Fibroblast of pulmonary artery (primary cell): ENCODE results near the gene IQCC.
"Not testable (repeated sequence)": the region's sequence is repeated elsewhere in the genome, so short reads cannot be mapped to it uniquely, and the experiment has no call there.

Experiments used
- DNase-seq: peaks from one replicate; pipeline ENCODE4 v3.0.0-alpha.2; 2010; ENCODE audit warnings: low read depth
- H3K4me3 ChIP-seq: replicated peaks from 2 replicates; pipeline ENCODE4 v1.5.1; 2011; ENCODE audit warnings: low read depth, mild to moderate bottlenecking, control low read depth, low read length, moderate library complexity
- TF ChIP-seq, protein P1 (sequence below): IDR thresholded peaks from 2 replicates; pipeline ENCODE4 v1.5.1; 2011; ENCODE audit warnings: mild to moderate bottlenecking, control low read depth, low read length, inconsistent platforms; ENCODE audit errors: missing control alignments

IQCC gene

DNA sequence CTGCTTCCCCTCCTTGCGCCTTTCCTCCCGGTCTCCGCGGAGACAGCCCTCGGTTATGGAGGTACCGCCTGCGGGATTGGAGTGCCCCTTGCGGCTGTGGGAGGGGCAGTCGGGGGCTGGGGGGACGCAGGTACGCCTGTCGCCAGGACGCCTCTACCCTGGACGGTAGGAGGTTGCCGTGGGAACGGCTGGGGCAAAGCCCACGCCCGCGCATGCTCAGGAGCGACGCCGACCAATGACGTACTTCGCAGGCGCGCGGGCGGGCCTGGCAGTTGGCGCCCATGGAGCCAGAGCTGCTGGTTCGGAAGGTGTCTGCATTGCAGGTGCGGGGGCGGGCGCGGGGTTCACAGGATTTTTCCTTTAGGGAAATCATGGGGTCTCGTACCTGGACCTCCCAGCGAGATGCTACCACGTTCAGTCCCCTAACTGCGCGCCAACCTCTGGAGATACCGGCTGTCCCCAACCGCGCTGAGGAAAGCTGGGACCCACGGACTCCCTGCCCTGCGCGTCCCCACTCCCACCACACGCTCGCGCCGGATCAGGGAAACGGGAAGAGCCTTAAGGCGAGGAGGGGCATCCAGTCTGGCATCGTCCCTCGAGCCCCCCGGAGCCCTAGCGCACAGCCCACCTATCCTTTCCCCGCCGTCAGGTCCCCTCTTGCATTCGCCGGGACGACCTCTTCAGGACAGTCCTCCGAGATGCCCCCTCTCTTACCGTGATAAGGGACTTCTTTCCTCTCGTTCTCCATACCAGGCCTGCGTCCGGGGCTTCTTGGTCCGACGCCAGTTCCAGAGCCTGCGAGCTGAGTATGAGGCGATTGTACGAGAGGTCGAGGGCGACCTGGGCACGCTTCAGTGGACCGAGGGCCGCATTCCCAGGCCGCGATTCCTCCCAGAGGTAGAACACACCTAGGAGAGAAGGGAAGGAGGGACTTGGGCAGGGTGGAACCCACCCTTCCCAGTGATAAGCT is at the start of gene IQCC:
Gene IQCC (plus strand): TSS at position 271 of the 970 bp plus-strand sequence. CDS start 11 bp downstream, at position 282.
- DNase-seq: peak; percentile 80
- TF ChIP-seq, protein P1, sequence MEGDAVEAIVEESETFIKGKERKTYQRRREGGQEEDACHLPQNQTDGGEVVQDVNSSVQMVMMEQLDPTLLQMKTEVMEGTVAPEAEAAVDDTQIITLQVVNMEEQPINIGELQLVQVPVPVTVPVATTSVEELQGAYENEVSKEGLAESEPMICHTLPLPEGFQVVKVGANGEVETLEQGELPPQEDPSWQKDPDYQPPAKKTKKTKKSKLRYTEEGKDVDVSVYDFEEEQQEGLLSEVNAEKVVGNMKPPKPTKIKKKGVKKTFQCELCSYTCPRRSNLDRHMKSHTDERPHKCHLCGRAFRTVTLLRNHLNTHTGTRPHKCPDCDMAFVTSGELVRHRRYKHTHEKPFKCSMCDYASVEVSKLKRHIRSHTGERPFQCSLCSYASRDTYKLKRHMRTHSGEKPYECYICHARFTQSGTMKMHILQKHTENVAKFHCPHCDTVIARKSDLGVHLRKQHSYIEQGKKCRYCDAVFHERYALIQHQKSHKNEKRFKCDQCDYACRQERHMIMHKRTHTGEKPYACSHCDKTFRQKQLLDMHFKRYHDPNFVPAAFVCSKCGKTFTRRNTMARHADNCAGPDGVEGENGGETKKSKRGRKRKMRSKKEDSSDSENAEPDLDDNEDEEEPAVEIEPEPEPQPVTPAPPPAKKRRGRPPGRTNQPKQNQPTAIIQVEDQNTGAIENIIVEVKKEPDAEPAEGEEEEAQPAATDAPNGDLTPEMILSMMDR: no peak
- H3K4me3 ChIP-seq: peak within 1 kb of the TSS; percentile 77

DNA sequence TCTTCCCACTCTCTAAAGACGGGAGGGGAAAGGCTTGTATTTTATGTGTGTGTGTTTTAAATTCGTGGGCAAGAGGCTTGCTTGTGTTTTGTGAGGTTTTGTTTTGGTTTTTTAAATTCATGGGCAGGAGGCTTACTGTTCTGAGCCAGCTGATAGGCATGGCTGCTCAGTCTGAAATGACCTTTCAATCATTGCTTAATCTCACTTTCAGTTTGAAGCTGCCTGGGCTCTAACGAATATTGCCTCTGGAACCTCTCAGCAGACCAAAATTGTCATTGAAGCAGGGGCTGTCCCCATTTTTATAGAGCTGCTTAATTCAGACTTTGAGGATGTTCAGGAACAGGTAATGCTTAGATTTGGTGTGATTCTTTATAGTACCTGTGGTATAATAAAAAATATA is 46.3 kb upstream of the IQCC start:
- no peak for DNase-seq
- no peak overlapping the region for H3K4me3 ChIP-seq

DNA sequence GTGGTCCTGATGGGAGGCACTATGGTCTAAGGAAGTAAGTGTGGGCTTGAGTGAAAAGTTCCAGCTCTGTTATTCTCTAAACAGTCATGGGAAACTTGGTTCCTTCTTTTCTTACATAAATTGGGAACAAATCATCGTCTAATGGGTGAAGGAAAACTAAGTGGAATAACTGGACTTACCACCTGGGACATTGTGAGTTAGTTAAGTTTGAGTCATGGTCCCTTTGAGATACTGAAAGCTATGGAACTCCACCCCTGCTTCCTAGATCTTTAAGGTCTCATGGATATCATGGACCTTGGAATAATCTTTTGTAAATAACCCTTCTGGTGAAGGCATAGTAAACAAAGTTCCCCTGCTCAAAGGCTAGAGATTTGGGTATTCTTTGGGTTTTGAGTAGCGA is 42.1 kb upstream of the IQCC start:
- H3K4me3 ChIP-seq: no peak overlapping the region
- DNase-seq: no peak

More for the DNA sequence above, 46.3 kb upstream of the IQCC start:
- TF ChIP-seq, protein P1: no peak

DNA sequence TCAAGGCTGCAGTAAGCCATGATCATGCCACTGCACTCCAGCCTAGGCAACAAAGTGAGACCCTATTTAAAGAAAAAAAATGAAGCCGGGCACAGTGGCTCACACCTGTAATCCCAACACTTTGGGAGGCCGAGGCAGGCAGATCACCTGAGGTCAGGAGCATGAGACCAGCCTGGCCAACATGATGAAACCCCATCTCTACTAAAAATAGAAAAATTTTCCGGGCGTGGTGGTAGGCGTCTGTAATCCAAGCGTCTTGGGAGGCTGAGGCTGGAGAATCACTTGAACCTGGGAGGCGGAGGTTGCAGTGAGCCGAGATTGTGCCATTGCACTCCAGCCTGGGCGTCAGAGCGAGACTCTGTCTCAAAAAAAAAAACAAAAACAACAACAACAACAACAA is 39.8 kb upstream of the IQCC start:
- H3K4me3 ChIP-seq, DNase-seq: not testable (repeated sequence)

More for the DNA sequence above, 42.1 kb upstream of the IQCC start:
- TF ChIP-seq, protein P1: no peak

DNA sequence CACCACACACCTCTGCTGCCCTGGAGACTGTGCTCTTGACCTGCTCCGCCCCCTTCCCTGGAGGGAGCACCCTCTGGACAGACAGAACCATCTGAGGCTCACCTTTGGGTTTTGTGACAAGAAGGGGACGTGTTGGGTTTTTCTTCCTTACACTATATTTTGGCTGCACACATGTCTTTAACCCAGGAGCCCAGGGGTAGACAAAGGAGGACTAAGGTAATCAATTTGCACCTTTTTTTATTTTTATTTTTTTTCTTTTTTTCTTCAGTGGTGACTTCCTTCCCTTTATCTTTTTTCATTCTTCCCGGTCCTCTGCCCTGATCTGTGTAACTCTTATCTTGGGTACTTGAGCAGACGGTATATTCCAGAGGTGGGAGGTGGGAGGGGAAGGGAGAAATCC is 34.5 kb upstream of the IQCC start:
- no peak overlapping the region for H3K4me3 ChIP-seq
- TF ChIP-seq, protein P1: no peak
- DNase-seq: no peak

DNA sequence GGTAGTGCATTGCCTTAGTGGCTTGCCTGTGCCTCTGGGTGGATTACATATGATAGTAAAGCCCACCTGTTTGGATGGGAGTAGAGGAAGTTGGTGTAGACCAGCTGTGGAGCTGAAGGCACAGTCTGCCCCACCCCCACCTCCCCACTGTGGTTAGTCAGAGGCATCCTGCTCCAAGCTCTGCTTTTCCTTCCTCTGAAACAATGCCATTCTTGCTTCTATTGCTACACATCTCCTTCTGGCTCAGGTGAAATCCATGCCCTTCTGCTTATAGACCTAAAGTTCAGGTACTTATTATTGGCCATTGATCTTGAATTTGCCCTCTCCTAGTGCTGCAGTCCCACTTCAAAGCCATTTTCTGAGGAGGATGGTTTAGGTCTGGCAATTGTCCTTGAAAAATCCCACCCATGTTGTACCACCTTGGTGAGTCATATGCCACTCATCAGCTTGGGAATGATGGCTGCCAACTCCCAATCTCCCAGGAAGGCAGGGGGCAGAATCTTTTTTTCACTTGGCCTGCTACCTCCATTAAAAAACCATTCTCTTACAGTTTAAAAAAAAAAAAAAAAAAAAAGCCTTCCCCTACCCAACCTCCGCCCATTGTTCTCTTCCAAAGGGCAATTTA is 32.7 kb upstream of the IQCC start:
- no peak overlapping the region for H3K4me3 ChIP-seq
- TF ChIP-seq, protein P1: no peak
- DNase-seq: peak; percentile 55

DNA sequence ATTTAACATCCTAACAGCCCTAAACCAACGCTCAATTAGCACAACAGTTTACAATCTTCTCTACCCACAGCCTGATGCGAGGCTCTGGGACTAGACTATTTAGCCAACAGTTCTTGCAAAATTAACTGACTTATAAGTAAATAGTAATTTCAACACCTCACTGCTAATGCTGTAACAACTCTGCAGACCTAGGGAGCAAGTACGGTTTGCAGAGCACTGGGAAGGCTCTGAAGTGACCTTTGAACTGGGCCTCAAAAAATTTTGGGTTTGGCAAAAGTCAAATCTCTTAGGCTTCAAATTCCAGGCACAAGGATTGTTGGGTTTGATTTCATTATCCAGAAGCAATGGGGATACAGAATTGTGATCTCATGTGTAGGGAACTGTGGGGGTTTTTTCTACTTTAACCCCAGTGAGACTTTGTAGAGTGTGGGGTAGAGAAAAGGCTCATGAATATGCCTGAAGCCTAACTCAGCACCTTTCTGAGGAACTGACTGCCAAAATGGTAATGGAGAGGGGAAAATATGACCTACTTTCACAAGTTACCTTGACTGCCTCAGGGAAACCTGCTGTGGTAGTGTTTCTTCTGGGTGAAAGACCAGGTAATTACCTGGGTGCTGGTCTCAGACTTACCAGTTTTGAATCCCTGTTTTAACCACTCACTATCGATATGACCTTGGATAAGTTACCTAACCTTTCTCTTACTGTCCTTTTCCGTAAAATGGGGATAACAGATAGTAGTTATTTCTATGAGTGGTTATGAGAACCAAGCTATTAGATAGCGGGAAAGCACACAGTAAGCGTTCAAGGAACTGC is 26.9 kb upstream of the IQCC start:
- TF ChIP-seq, protein P1: no peak
- H3K4me3 ChIP-seq: no peak overlapping the region
- no peak for DNase-seq
